HG03175 (cell line): Measurements from ENCODE around the gene MRTFB.

Source experiments
- ATAC-seq: cut with Tn5 transposase; IDR thresholded peaks from one replicate; pipeline ENCODE4 v1.9.1; 2021; ENCODE audit warnings: mild to moderate bottlenecking, moderate library complexity; ENCODE audit not compliant: unreplicated experiment

Gene MRTFB

GRCh38 chr16:14306485-14307058 is 235.5 kb downstream of the MRTFB start:
- no peak for ATAC-seq

GRCh38 chr16:14307059-14307526 is 236.0 kb downstream of the MRTFB start:
- no peak for ATAC-seq

- no peak for ATAC-seq
Observed at GRCh38 chr16:14307527-14308367, 236.6 kb downstream of the MRTFB start.

- ATAC-seq = no peak
Observed at GRCh38 chr16:14308368-14308723, 237.2 kb downstream of the MRTFB start.

GRCh38 chr16:14309001-14309886 is 238.1 kb downstream of the MRTFB start:
- no peak for ATAC-seq

GRCh38 chr16:14309906-14310305 is 238.8 kb downstream of the MRTFB start:
- ATAC-seq = no peak

GRCh38 chr16:14310519-14310991 is 239.4 kb downstream of the MRTFB start:
- peak; percentile 67 for ATAC-seq

GRCh38 chr16:14314116-14314515 is 243.0 kb downstream of the MRTFB start:
- ATAC-seq = no peak

GRCh38 chr16:14315683-14316320 is 244.7 kb downstream of the MRTFB start:
- no peak for ATAC-seq
